Gastroesophageal sphincter (tissue), 4 donors: Measurements from ENCODE around the gene EHD3. TPM values are rescaled to one million over a fixed set of nuclear protein-coding genes. Genes with fewer than 3 reads are reported as not detected.

ENCODE experiments used
- ATAC-seq: fragments of 150-250 bp; one replicate; pipeline ENCODE4 v1.9.1; 2016; ENCODE audit warnings: mild to moderate bottlenecking, moderate library complexity
- H3K27ac ChIP-seq, 4 donors: fragments of 200-600 bp; sonication (generic) in 3 of 4; 1 replicate in 3 of 4; 2 replicates in 1 of 4; pipeline ENCODE4 v1.5.1; 2016 to 2019
- H3K27me3 ChIP-seq: fragments of 200-600 bp; sonication (generic); one replicate; pipeline ENCODE4 v1.5.1; 2019
- H3K36me3 ChIP-seq, 2 donors: fragments of 200-600 bp; sonication (generic); one replicate each; pipeline ENCODE4 v1.5.1; 2019; ENCODE audit warnings: control low read depth in 1 of 2
- H3K4me1 ChIP-seq, 3 donors: fragments of 200-600 bp; sonication (generic); 1 replicate in 2 of 3; 2 replicates in 1 of 3; pipeline ENCODE4 v1.5.1; 2016 to 2019; ENCODE audit warnings: control low read depth in 2 of 3
- H3K4me3 ChIP-seq, 2 donors: fragments of 200-600 bp; sonication (generic); one replicate each; pipeline ENCODE4 v1.5.1; 2019; ENCODE audit warnings: mild to moderate bottlenecking in 1 of 2, moderate library complexity in 1 of 2
- H3K9me3 ChIP-seq, 3 donors: fragments of 200-600 bp; sonication (generic); one replicate each; pipeline ENCODE4 v1.5.1; 2017 to 2019; ENCODE audit warnings: control low read depth in 2 of 3
- CTCF ChIP-seq, 4 experiments: fragments of 200-600 bp in 2 of 4; fragments of 450-650 bp in 2 of 4; sonication (generic) in 1 of 4; IDR thresholded peaks; one replicate each; pipeline ENCODE4 v1.5.1; 2017 to 2019; ENCODE audit warnings: antibody characterized with exemption in 4 of 4, mild to moderate bottlenecking in 2 of 4, moderate library complexity in 2 of 4
- EP300 ChIP-seq: sonication (generic); formaldehyde crosslinking; IDR thresholded peaks from one replicate; pipeline ENCODE4 v1.6.1; 2017; ENCODE audit warnings: antibody characterized with exemption, mild to moderate bottlenecking
- POLR2A ChIP-seq, 2 donors: fragments of 450-650 bp; IDR thresholded peaks; one replicate each; pipeline ENCODE4 v1.6.1; 2017; ENCODE audit warnings: antibody characterized with exemption in 2 of 2, mild to moderate bottlenecking in 2 of 2, moderate library complexity in 1 of 2
- POLR2AphosphoS5 ChIP-seq: sonication (generic); formaldehyde crosslinking; IDR thresholded peaks from one replicate; pipeline ENCODE4 v1.6.1; 2017; ENCODE audit warnings: antibody characterized with exemption
- WGBS, 2 donors: methylation state at CpG; one replicate each; pipeline ENCODE4 v1.1.5; 2018; ENCODE audit warnings: low coverage in 1 of 2; 5-methylcytosine and 5-hydroxymethylcytosine counted together
- total RNA-seq, 4 donors: library from RNA; depleted of rRNA; stranded (reverse); fragments of >200 nt; gene quantifications; one replicate each; pipeline ENCODE4 v1.1.0, GENCODE V29; 2016

The EHD3 gene
- total RNA-seq, 4 donors from 2014 or later: 3.8 to 8.4 (median 4.9) TPM

- Histone ChIP-seq H3K4me3 (no peak overlapping the region), H3K27ac (peak overlapping the region in 2 of 4 donors; percentile 38 to 40), H3K36me3 (no peaks in the 10 kb centered on the region), H3K27me3 (no peaks in the 10 kb centered on the region), H3K4me1 (peaks cover 0 to 28% (median 11%) of the 10 kb centered on the region in 3 donors), H3K9me3 (no peaks in the 10 kb centered on the region)
- ATAC-seq: no peak
- WGBS, 2 donors: 27 to 44% methylated on average over 5 to 6 of the region's 8 CpGs
- TF ChIP-seq POLR2AphosphoS5 (no peak), CTCF (IDR thresholded peaks at IDR 0.05) (no peak), EP300 (no peak), POLR2A (IDR thresholded peaks at IDR 0.05) (no peak)
These were observed 62.8 kb downstream of the EHD3 start for GRCh38 chr2:31296641-31297287.

- WGBS, 2 donors: 60% methylated on average over 1 of the region's 1 CpG; no CpG with 5 or more reads in 1 of the 2 donors
- H3K27ac ChIP-seq: no peak overlapping the region
These were observed 63.8 kb downstream of the EHD3 start for GRCh38 chr2:31297751-31298150.

GRCh38 chr2:31299547-31299946 lies 65.6 kb downstream of the EHD3 start:
- Histone ChIP-seq H3K27ac (no peak overlapping the region), H3K9me3 (no peaks in the 10 kb centered on the region), H3K27me3 (no peaks in the 10 kb centered on the region), H3K4me1 (peaks cover 0 to 46% (median 11%) of the 10 kb centered on the region in 3 donors), H3K4me3 (no peak overlapping the region), H3K36me3 (no peaks in the 10 kb centered on the region)
- TF ChIP-seq POLR2A (IDR thresholded peaks at IDR 0.05) (no peak), EP300 (no peak), POLR2AphosphoS5 (no peak), CTCF (IDR thresholded peaks at IDR 0.05) (no peak)
- ATAC-seq: no peak
- WGBS, 2 donors: 61 to 72% methylated on average over 2 to 4 of the region's 4 CpGs

More at GRCh38 chr2:31297751-31298150, 63.8 kb downstream of the EHD3 start:
- no peaks in the 10 kb centered on the region for H3K36me3 ChIP-seq
- TF ChIP-seq EP300 (no peak), CTCF (IDR thresholded peaks at IDR 0.05) (no peak), POLR2A (IDR thresholded peaks at IDR 0.05) (no peak), POLR2AphosphoS5 (no peak)
- no peak overlapping the region for H3K4me3 ChIP-seq
- H3K4me1 ChIP-seq: peaks cover 0 to 32% (median 11%) of the 10 kb centered on the region in 3 donors
- no peak for ATAC-seq
- no peaks in the 10 kb centered on the region for H3K9me3 ChIP-seq
- no peaks in the 10 kb centered on the region for H3K27me3 ChIP-seq

- Histone ChIP-seq H3K36me3 (no peaks in the 10 kb centered on the region), H3K27me3 (no peaks in the 10 kb centered on the region), H3K27ac (no peak overlapping the region), H3K4me3 (no peak overlapping the region), H3K4me1 (peaks cover 0 to 46% (median 11%) of the 10 kb centered on the region in 3 donors), H3K9me3 (no peaks in the 10 kb centered on the region)
- TF ChIP-seq POLR2AphosphoS5 (no peak), CTCF (IDR thresholded peaks at IDR 0.05) (no peak), POLR2A (IDR thresholded peaks at IDR 0.05) (no peak), EP300 (no peak)
- no peak for ATAC-seq
These were observed 66.4 kb downstream of the EHD3 start for GRCh38 chr2:31300309-31300708.

GRCh38 chr2:31302940-31303563 lies 69.1 kb downstream of the EHD3 start:
- Histone ChIP-seq H3K27ac (peak overlapping the region in 3 of 4 donors; percentile 51 to 68 (median 55)), H3K27me3 (no peaks in the 10 kb centered on the region), H3K36me3 (no peaks in the 10 kb centered on the region), H3K9me3 (no peaks in the 10 kb centered on the region), H3K4me3 (no peak overlapping the region), H3K4me1 (peaks cover 0 to 21% (median 0%) of the 10 kb centered on the region in 3 donors)
- ATAC-seq: peak; percentile 48
- TF ChIP-seq POLR2A (IDR thresholded peaks at IDR 0.05) (no peak), POLR2AphosphoS5 (no peak), CTCF (IDR thresholded peaks at IDR 0.05) (no peak), EP300 (no peak)
- 35 to 48% methylated on average over 4 to 6 of the region's 9 CpGs for WGBS, 2 donors
